Limb (tissue), 2 donors: ENCODE results near the gene TMEM169.
"Not testable (repeated sequence)": the region's sequence is repeated elsewhere in the genome, so short reads cannot be mapped to it uniquely, and the experiment has no call there.

Experiments used
- DNase-seq, 2 donors: peaks; one replicate each; pipeline ENCODE4 v3.0.0-alpha.2; 2016; ENCODE audit errors: extremely low spot score in 2 of 2

The TMEM169 gene

DNA sequence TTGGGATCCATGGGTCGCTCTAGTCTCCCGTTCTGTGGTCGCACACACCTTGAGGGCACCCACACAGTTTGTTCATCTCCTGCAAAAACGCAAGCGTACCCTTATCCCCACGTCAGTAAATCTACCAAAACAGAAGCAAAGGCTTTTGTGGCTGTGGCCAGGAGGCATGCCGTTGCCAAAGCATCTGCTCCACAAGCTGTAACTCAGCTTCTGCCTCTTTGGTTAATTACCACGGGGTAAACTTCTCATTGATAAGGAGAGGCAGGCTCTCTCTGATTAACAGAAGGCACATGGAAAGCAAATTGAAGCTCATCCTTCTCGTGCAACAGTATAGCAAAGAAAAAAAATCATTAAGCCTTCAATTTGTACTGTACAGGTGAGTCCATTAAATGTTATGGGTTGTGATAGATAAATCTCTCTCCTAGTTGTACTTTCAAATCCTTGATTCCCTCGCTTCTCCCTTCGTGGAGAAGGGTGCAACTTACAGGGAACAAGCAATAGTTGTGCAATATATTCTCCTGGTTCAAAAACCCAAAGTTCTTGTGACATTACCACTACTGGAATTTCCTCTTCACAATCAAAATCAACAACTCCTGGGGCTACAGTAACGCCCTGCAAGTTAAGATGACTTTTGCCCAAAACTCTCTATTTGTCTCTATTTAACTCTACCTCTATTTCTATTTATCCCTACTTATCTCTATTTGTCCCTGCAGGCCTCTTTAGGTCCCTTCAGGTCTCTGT lies 10.4 kb upstream of the TMEM169 start:
- DNase-seq: no peak

DNA sequence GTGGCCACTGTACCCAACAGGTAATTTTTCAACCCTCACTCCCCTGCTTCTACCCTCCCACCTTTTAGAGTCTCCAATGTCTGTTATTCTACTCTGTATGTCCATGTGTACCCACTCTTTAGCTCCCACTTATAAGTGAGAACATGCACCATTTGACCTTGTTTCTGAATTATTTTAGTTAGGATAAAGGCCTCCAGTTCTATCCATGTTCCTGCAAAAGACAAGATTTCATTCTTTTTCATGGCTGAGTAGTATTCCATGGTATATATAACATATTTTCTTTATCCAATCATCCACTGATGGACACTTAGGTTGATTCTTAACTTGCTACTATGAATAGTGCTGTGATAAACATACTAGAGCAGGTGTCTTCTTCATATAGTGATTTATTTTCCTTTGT lies 9.2 kb upstream of the TMEM169 start:
- no peak for DNase-seq

DNA sequence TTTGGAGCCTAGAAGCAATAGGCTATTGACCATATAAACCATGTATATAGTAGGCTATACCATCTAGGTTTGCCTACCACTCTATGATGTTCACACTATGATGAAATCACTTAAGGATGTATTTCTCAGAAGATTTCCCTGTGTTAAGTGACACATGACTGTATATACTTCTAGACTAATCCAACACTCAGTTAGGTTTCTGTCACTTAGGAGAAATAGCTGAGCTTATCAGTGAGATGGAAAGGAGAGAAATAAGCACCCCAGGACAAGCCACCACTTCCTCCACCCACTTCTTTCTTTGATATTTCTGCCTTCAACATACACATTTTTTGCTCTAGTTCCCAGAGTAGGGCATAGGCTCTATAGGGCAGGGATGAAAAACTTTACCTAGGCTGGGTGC lies 7.9 kb upstream of the TMEM169 start:
- no peak for DNase-seq

DNA sequence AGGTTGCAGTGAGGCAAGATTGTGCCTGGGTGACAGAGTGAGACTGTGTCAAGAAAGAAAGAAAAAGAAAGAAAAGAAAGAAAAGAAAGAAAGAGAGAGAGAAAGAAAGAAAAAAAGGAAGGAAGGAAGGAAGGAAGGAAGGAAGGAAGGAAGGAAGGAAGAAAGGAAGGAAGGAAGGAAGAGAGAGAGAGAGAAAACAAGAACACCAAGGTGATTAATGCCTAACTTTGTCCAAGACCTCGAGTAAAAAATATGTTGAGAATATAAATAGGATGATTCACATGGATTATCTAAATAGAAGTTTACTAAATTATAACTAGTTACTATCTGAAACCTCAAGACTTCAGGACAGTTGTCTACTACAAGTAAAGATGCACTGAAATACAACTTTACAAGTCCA lies 7.3 kb upstream of the TMEM169 start:
- DNase-seq: no peak

DNA sequence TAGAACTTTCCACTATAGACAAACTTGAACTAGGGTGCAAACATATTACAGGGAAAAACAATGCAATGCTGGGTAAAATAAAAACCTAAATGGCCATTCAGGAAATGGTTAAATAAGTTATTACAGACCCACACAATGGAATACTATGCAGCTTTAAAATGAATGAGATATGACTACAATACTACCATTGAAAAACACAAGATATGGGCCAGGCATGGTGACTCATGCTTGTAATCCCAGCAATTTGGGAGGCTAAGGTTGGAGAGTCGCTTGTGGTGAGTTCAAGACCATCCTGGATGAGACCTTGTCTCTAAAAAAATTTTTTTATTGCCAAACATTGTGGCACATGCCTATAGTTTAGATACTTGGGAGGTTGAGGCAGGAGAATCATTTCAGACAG lies 6.9 kb upstream of the TMEM169 start:
- DNase-seq: no peak

DNA sequence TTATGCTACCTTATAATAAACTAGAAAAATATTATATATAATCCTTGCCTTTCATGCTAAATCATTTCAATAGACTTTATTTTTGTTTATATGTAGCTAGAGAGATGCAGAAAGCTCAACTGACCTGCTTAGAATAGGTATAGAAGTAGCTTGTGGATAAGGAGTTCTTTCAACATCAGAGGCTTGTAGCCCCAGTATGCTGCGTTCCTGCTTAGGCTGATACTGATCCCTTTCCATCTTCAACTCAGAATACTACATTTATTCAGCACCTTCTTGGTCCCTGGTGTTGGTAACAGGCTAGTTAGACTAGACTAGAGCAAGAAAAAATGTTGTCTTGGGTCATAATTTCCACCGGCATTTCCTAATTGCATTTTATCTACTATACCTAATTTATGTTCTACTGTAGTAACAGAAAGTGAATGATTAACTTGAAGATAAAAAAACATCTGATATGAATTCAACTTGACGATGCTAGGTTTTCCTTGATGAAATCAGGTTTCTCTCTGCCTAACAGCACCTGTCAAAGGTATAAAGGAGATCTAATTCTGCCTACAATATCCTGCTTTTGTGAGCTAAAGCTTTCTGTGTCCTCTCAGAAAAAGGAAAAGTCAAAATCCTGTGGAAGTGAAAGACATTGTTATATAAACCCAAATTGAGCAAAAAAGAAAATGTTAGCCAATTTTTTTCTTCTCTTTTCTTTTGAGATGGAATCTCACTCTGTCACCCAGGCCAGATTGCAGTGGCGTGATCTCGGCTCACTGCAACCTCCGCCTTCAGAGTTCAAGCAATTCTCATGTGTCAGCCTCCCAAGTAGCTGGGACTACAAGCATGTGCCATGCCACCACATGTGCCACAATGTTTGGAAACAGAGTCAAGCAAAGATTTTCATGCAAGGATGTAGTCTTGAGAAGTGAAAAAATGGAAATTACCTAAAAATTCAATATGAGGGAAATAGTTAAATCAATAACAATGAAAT lies 5.9 kb upstream of the TMEM169 start:
- DNase-seq: no peak

DNA sequence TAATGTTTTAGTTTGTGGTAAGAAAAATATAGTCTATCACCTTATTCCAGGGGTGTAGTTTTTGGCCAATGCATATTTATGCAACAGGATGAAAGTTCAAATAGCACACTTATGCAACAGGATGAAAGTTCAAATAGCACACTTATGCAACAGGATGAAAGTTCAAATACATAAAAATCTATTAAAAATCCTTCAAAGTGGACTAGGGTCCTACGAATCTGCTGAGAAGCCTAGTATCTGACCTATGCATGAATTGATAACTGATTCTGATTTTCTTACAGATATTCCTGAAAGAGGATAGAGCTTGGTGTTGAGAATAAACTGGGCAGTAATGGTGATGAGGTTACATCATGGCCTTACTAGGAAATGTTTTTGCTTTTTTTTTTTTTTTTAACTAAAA lies 2.9 kb upstream of the TMEM169 start:
- DNase-seq: no peak

- not testable (repeated sequence) for DNase-seq
Observed at GRCh38 chr2:216080048-216080447, 1.7 kb upstream of the TMEM169 start.

GRCh38 chr2:216081012-216081411 lies 707 bp upstream of the TMEM169 start:
- DNase-seq: no peak

GRCh38 chr2:216082117-216082711 lies 495 bp downstream of the TMEM169 start:
- peak in 1 of 2 donors; percentile 51 for DNase-seq

DNA sequence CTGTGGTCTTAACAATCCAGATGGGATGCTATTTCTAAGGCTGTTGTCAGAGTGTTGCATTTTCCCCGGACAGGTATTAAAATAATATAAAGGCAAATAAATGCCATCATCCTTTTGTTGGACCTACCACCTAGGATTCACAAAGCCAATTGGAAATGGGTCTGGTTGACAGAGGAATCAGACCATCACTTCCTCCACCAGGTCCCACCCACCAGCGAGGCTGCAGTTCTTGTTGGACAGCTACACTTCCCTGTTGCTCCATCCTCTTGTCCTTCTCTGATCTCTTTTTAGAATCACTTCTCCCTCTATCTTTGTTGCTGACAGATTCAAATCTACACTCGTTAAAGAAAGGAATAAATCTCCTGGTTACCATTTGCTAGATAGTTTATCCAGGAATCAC lies 1.1 kb downstream of the TMEM169 start:
- no peak for DNase-seq

GRCh38 chr2:216083464-216084281 lies 2.0 kb downstream of the TMEM169 start:
- DNase-seq: peak; percentile 40 to 78

- DNase-seq: no peak
Observed at GRCh38 chr2:216084547-216084946, 2.8 kb downstream of the TMEM169 start.

DNA sequence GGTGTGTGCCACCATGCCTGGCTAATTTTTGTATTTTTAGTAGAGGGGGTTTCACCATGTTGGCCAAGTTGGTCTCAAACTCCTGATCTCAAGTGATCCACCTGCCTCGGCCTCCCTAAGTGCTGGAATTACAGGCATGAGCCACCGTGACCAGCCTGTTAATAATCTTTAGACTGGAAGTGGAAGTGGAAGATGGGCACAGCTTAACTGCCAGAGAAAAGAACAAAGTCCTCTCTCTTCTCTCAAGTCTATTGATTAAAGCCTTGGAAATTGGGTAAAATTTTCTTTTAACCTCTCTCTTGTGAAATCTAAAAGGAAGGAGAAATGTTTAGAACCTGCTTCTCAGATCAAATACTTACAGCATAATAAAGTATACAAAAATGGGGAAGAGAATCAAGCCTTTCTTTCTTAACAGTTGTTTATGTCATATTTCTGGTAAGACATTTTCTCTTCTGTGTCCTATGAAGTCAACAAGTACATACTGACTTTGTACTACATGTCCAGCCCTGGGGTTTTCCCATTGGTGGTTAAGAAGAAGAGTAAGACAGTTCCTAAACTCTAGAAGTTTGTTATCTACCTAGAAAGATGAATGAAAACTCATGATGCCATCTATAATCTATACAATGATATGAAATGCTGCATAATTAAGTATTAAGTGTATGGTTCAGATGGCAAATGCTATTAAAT lies 4.6 kb downstream of the TMEM169 start:
- DNase-seq: no peak

GRCh38 chr2:216090369-216090786 lies 8.7 kb downstream of the TMEM169 start:
- DNase-seq: no peak

DNA sequence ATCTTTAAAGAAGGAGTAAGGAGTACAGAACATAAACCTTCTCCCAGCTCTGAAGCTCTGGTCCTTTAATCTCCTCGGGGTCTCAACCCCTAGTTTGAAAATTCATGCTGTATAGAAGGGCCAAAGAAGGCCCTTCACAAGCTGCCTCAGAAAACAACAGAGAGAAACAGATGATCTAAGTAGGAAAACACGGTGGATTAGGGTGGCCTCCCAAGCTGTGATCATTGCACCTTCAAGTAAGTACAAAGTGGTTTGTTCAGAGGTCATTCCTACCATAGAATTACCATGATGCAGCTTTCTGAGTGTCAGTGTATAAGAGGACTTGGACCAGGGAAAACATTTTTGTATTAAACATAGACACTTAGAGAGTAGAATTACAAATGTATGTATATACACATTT lies 10.9 kb downstream of the TMEM169 start:
- DNase-seq: no peak

DNA sequence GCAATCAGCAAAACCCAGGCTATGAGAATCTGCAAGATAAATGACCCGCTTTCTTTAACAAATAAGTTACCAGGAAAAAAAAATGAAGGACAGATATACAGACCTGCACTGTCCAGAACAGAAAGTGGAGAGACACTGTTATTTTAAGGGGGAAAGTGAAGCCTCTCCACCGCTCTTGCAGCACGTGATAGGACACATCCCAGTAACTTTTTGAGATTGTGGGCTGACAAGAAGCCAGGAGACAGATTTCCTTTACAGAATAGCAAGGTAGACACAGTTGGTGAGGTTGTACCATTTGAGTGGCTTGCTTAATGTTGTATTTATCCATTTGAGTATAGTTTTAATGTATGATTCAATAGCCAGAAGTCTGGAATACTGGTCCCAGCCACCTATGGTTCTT lies 13.0 kb downstream of the TMEM169 start:
- DNase-seq: no peak

DNA sequence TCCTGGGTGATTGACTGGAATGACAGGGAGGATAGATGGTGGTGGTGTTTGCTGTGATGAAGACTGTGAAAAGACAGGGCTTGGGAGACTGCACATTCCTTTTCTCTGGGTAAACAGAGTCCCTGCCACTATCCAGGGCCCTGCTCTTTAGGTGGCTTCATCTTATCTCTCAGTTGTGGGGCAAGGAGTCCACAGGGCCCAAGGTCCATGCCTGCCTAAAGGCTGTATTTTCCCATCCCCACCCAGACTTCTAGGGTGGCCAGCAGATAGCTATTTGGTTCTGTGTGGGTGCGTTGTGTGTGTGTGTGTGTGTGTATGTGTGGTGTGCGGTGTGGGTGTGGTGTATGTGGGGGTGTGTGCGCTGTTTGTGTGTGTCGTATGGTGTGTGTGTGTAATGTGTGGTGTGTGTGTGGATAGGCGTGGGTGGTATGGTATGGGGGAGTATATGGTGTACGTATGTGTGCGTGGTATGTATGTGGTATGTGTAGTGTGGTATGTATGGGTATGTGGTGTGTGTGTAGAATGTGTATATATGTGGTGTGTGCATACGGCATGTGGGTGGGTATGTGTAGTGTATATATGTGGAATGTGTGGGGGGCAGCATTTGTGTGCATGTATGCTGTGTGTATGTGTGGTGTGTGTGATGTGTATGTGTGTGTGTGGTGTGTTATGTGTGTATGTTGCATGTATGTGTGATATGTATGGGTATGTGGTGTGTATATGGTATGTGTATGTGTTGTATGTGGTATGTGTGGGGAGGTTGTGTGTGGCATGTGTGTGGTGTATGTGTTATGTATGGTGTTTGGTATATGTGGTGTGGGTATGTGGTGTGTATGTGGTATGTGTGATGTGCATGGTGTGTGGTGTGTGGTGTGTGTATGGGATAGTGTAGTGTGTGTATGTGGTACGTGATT lies 17.0 kb downstream of the TMEM169 start:
- no peak for DNase-seq

- no peak for DNase-seq
Observed at GRCh38 chr2:216101109-216101508, 19.4 kb downstream of the TMEM169 start.

GRCh38 chr2:216103213-216103612 lies 21.5 kb downstream of the TMEM169 start:
- no peak for DNase-seq
